Stimulated activated naive CD4-positive, alpha-beta T cell (primary cell): ENCODE measurements around the gene RAB11FIP4.
"Not testable (repeated sequence)": the region's sequence is repeated elsewhere in the genome, so short reads cannot be mapped to it uniquely, and the experiment has no call there.

ENCODE experiments used
- DNase-seq, 6 experiments: peaks; one replicate each; lab custom pipeline; 2025; lab: John Stamatoyannopoulos, UW

The RAB11FIP4 gene

GRCh38 chr17:31433091-31433790 is 41.8 kb downstream of the RAB11FIP4 start:
- peak in 3 of 6 experiments; percentile 32 to 42 (median 38) for DNase-seq

GRCh38 chr17:31433811-31434726 is 42.6 kb downstream of the RAB11FIP4 start:
- no peak for DNase-seq

GRCh38 chr17:31434727-31435050 is 43.2 kb downstream of the RAB11FIP4 start:
- DNase-seq, result no peak

- DNase-seq, result no peak
These were observed 44.1 kb downstream of the RAB11FIP4 start for GRCh38 chr17:31435581-31435980.

GRCh38 chr17:31437720-31438400 is 46.4 kb downstream of the RAB11FIP4 start:
- no peak for DNase-seq

- no peak for DNase-seq
These were observed 48.2 kb downstream of the RAB11FIP4 start for GRCh38 chr17:31439716-31440115.

GRCh38 chr17:31442276-31442675 is 50.8 kb downstream of the RAB11FIP4 start:
- no peak for DNase-seq

- DNase-seq, result not testable (repeated sequence)
These were observed 51.4 kb downstream of the RAB11FIP4 start for GRCh38 chr17:31442856-31443255.

GRCh38 chr17:31443386-31443785 is 51.9 kb downstream of the RAB11FIP4 start:
- DNase-seq, result no peak

GRCh38 chr17:31444026-31444425 is 52.6 kb downstream of the RAB11FIP4 start:
- DNase-seq, result no peak

- no peak for DNase-seq
These were observed 54.9 kb downstream of the RAB11FIP4 start for GRCh38 chr17:31446195-31446967.

- no peak for DNase-seq
These were observed 57.1 kb downstream of the RAB11FIP4 start for GRCh38 chr17:31448467-31449077.

- no peak for DNase-seq
These were observed 57.6 kb downstream of the RAB11FIP4 start for GRCh38 chr17:31449111-31449510.

- DNase-seq, result no peak
These were observed 58.3 kb downstream of the RAB11FIP4 start for GRCh38 chr17:31449746-31450145.

GRCh38 chr17:31452101-31452500 is 60.6 kb downstream of the RAB11FIP4 start:
- no peak for DNase-seq

GRCh38 chr17:31452561-31453110 is 61.2 kb downstream of the RAB11FIP4 start:
- DNase-seq, result no peak

- DNase-seq, result no peak
These were observed 62.4 kb downstream of the RAB11FIP4 start for GRCh38 chr17:31453896-31454295.

GRCh38 chr17:31456814-31457213 is 65.3 kb downstream of the RAB11FIP4 start:
- no peak for DNase-seq

GRCh38 chr17:31457391-31458234 is 66.1 kb downstream of the RAB11FIP4 start:
- no peak for DNase-seq

GRCh38 chr17:31458829-31459228 is 67.4 kb downstream of the RAB11FIP4 start:
- no peak for DNase-seq
